GM23338 (cell line): ENCODE measurements around the gene MFAP4. TPM values are rescaled to one million over a fixed set of nuclear protein-coding genes. Genes with fewer than 3 reads are reported as not detected.
A peak's percentile ranks its signal among the peaks of the same experiment; 100 is the strongest.

Experiments
- ATAC-seq: fragments of 200-7000 bp; cut with Tn5 transposase; 3 replicates; pipeline ENCODE4 v1.9.1; 2020
- DNase-seq: peaks from one replicate; pipeline ENCODE4 v3.0.0-alpha.2; 2015; ENCODE audit warnings: low spot score
- H2AFZ ChIP-seq: fragments of 200-600 bp; sonication (generic); 2 replicates; pipeline ENCODE4 v1.8.0; 2016; ENCODE audit warnings: antibody characterized with exemption, mild to moderate bottlenecking, moderate library complexity
- H3F3A ChIP-seq: fragments of 200-600 bp; sonication (generic); replicated peaks from 2 replicates; pipeline ENCODE4 v1.8.0; 2017; ENCODE audit warnings: antibody characterized with exemption, mixed run types, low read depth
- H3K27ac ChIP-seq: fragments of 200-600 bp; sonication (generic); 2 replicates; pipeline ENCODE4 v1.6.1; 2016; ENCODE audit warnings: low read depth
- H3K27me3 ChIP-seq: fragments of 200-600 bp; sonication (generic); 2 replicates; pipeline ENCODE4 v1.8.0; 2016; ENCODE audit warnings: mild to moderate bottlenecking, mixed run types, moderate library complexity; ENCODE audit not compliant: insufficient read depth
- H3K36me3 ChIP-seq: fragments of 200-600 bp; sonication (generic); 2 replicates; pipeline ENCODE4 v1.8.0; 2016; ENCODE audit warnings: mild to moderate bottlenecking; ENCODE audit not compliant: insufficient read depth
- H3K4me1 ChIP-seq: fragments of 200-600 bp; sonication (generic); 2 replicates; pipeline ENCODE4 v1.8.0; 2016; ENCODE audit warnings: mild to moderate bottlenecking, moderate library complexity; ENCODE audit not compliant: insufficient read depth
- H3K4me2 ChIP-seq: fragments of 200-600 bp; sonication (generic); 2 replicates; pipeline ENCODE4 v1.7.1; 2017; ENCODE audit warnings: mixed run types
- H3K4me3 ChIP-seq: fragments of 200-600 bp; sonication (generic); 2 replicates; pipeline ENCODE4 v1.6.1; 2016; ENCODE audit warnings: mixed run types
- H3K79me2 ChIP-seq: fragments of 200-600 bp; sonication (generic); replicated peaks from 2 replicates; pipeline ENCODE4 v1.8.0; 2017; ENCODE audit warnings: mild to moderate bottlenecking; ENCODE audit not compliant: insufficient read depth
- H3K9me2 ChIP-seq: fragments of 200-600 bp; sonication (generic); 2 replicates; pipeline ENCODE4 v1.8.0; 2017; ENCODE audit not compliant: insufficient read depth
- H4K20me1 ChIP-seq: fragments of 200-600 bp; sonication (generic); replicated peaks from 2 replicates; pipeline ENCODE4 v1.8.0; 2017; ENCODE audit warnings: mild to moderate bottlenecking; ENCODE audit not compliant: insufficient read depth
- H3K27ac Mint-ChIP-seq: 2 replicates; pipeline ENCODE4 v1.8.0; 2020; ENCODE audit warnings: inconsistent platforms, mild to moderate bottlenecking, moderate library complexity, mixed read lengths
- H3K27me3 Mint-ChIP-seq: 3 replicates; pipeline ENCODE4 v1.8.0; 2022; ENCODE audit warnings: low read depth, mild to moderate bottlenecking, moderate library complexity, mixed read lengths, inconsistent platforms; ENCODE audit not compliant: insufficient read depth, poor library complexity
- H3K36me3 Mint-ChIP-seq: 3 replicates; pipeline ENCODE4 v1.8.0; 2021; ENCODE audit warnings: low read depth, mild to moderate bottlenecking, inconsistent platforms, moderate library complexity, mixed read lengths
- H3K4me1 Mint-ChIP-seq: 3 replicates; pipeline ENCODE4 v1.8.0; 2020; ENCODE audit warnings: mild to moderate bottlenecking, inconsistent platforms, mixed read lengths
- H3K4me3 Mint-ChIP-seq: 3 replicates; pipeline ENCODE4 v1.8.0; 2021; ENCODE audit warnings: moderate library complexity, mild to moderate bottlenecking, inconsistent platforms, mixed read lengths
- H3K9me3 Mint-ChIP-seq: 3 replicates; pipeline ENCODE4 v1.8.0; 2020; ENCODE audit warnings: moderate library complexity, mild to moderate bottlenecking, inconsistent platforms, mixed read lengths
- CREB1 ChIP-seq: fragments of 250-450 bp; sonication (Bioruptor Pico); IDR thresholded peaks from 2 replicates; pipeline ENCODE4 v1.5.0; 2020; ENCODE audit warnings: low read depth, mild to moderate bottlenecking, moderate library complexity
- EZH2 ChIP-seq: fragments of 200-600 bp; sonication (generic); IDR thresholded peaks from one replicate; pipeline ENCODE4 v1.8.0; 2017; ENCODE audit warnings: antibody characterized with exemption, mild to moderate bottlenecking, low read depth; ENCODE audit not compliant: unreplicated experiment
- EZH2phosphoT487 ChIP-seq: fragments of 200-600 bp; sonication (generic); IDR thresholded peaks from one replicate; pipeline ENCODE4 v1.8.1; 2018; ENCODE audit warnings: antibody characterized with exemption; ENCODE audit not compliant: unreplicated experiment
- JUNB ChIP-seq: IDR thresholded peaks from one replicate; pipeline ENCODE4 v1.6.1; 2016; ENCODE audit warnings: antibody characterized with exemption; ENCODE audit not compliant: unreplicated experiment
- NANOG ChIP-seq: IDR thresholded peaks from 2 replicates; pipeline ENCODE4 v1.6.1; 2016; ENCODE audit warnings: antibody characterized with exemption, borderline replicate concordance
- POLR2AphosphoS5 ChIP-seq: IDR thresholded peaks from 2 replicates; pipeline ENCODE4 v1.6.1; 2016; ENCODE audit warnings: antibody characterized with exemption, low read depth
- STAT1 ChIP-seq: IDR thresholded peaks from one replicate; pipeline ENCODE4 v1.6.1; 2016; ENCODE audit warnings: antibody characterized with exemption; ENCODE audit not compliant: unreplicated experiment
- ZNF114 ChIP-seq: fragments of 250-450 bp; sonication (Bioruptor Pico); IDR thresholded peaks from 2 replicates; pipeline ENCODE4 v1.5.0; 2020; ENCODE audit warnings: mild to moderate bottlenecking, moderate library complexity
- ZNF331 ChIP-seq: fragments of 250-450 bp; sonication (Bioruptor Pico); IDR thresholded peaks from 2 replicates; pipeline ENCODE4 v1.5.0; 2020; ENCODE audit warnings: low read depth, mild to moderate bottlenecking, moderate library complexity
- polyA plus RNA-seq: library from polyadenylated mRNA; unstranded; fragments of >200 nt; fragmentation: Nextera tagmentation; extraction: Ambion mirVana; gene quantifications from 2 replicates; pipeline ENCODE4 v1.2.1, GENCODE V29; 2016
- total RNA-seq: library from RNA; depleted of rRNA; stranded (reverse); fragments of >200 nt; shearing (Covaris generic); gene quantifications from 2 replicates; pipeline ENCODE4 v1.2.3, GENCODE V29; 2014
- TF ChIP-seq, protein P1 (sequence below): fragments of 250-450 bp; sonication (Bioruptor Pico); IDR thresholded peaks from 2 replicates; pipeline ENCODE4 v1.5.0; 2020; ENCODE audit warnings: mild to moderate bottlenecking, moderate library complexity
- TF ChIP-seq, protein P2 (sequence below): IDR thresholded peaks from one replicate; pipeline ENCODE4 v1.6.1; 2018; ENCODE audit warnings: antibody characterized with exemption; ENCODE audit not compliant: unreplicated experiment
- TF ChIP-seq, protein P3 (sequence below), 2 experiments: fragments of 200-600 bp in 1 of 2; sonication (generic) in 1 of 2; conservative IDR thresholded peaks; 2 replicates each; pipeline versions ENCODE4 v1.5.1 to v1.6.1; 2016 to 2017; ENCODE audit warnings: antibody characterized with exemption in 2 of 2, low read depth in 2 of 2, mild to moderate bottlenecking in 2 of 2, moderate library complexity in 1 of 2
- TF ChIP-seq, protein P4 (sequence below): IDR thresholded peaks from 2 replicates; pipeline ENCODE4 v1.6.1; 2016; ENCODE audit warnings: antibody characterized with exemption

The MFAP4 gene
- total and polyA plus RNA-seq, 2 experiments from 2014 or later, result 7.7 to 9.7 TPM

DNA sequence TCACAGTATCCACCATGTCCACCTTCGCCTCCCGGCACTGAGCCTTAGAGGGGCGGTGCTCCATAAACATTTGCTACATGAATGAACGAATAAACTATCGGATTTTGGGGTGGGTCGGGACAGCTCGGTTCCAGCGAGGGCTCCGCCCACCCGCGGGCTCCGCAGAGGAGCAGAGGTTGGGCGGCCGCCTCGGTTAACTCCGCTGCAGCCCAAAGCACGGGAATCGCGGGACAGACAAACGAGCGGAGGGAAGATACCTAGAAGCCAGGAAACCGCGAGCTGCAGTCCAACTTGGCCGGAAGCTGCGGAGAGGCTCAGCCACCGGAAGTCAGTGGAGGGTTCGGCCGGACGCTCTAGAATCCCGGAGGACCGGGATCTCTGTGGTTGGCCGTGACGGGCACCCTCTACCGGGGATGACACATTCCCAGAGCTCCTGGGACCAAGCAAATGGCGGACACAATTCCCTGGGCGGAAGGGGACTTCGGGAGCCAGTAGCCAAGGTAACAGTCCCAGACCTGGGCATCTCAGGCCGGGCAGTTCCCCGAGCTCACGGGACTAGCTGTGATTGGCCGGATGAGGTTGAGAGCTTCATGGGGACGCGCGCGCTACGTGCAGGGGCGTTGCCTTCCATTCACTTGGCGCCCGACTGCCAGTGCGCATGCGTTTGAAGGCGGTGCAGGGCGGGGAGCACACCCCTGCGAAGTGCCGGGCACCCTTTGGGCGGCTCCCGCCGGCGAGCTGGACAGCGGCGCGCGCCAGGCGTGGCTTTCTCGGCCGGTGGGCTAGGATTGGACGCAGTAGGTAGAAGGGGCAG lies 9.2 kb downstream of the MFAP4 start:
- no peaks in the 10 kb centered on the region for H3K9me2 ChIP-seq
- TF ChIP-seq, protein P1, sequence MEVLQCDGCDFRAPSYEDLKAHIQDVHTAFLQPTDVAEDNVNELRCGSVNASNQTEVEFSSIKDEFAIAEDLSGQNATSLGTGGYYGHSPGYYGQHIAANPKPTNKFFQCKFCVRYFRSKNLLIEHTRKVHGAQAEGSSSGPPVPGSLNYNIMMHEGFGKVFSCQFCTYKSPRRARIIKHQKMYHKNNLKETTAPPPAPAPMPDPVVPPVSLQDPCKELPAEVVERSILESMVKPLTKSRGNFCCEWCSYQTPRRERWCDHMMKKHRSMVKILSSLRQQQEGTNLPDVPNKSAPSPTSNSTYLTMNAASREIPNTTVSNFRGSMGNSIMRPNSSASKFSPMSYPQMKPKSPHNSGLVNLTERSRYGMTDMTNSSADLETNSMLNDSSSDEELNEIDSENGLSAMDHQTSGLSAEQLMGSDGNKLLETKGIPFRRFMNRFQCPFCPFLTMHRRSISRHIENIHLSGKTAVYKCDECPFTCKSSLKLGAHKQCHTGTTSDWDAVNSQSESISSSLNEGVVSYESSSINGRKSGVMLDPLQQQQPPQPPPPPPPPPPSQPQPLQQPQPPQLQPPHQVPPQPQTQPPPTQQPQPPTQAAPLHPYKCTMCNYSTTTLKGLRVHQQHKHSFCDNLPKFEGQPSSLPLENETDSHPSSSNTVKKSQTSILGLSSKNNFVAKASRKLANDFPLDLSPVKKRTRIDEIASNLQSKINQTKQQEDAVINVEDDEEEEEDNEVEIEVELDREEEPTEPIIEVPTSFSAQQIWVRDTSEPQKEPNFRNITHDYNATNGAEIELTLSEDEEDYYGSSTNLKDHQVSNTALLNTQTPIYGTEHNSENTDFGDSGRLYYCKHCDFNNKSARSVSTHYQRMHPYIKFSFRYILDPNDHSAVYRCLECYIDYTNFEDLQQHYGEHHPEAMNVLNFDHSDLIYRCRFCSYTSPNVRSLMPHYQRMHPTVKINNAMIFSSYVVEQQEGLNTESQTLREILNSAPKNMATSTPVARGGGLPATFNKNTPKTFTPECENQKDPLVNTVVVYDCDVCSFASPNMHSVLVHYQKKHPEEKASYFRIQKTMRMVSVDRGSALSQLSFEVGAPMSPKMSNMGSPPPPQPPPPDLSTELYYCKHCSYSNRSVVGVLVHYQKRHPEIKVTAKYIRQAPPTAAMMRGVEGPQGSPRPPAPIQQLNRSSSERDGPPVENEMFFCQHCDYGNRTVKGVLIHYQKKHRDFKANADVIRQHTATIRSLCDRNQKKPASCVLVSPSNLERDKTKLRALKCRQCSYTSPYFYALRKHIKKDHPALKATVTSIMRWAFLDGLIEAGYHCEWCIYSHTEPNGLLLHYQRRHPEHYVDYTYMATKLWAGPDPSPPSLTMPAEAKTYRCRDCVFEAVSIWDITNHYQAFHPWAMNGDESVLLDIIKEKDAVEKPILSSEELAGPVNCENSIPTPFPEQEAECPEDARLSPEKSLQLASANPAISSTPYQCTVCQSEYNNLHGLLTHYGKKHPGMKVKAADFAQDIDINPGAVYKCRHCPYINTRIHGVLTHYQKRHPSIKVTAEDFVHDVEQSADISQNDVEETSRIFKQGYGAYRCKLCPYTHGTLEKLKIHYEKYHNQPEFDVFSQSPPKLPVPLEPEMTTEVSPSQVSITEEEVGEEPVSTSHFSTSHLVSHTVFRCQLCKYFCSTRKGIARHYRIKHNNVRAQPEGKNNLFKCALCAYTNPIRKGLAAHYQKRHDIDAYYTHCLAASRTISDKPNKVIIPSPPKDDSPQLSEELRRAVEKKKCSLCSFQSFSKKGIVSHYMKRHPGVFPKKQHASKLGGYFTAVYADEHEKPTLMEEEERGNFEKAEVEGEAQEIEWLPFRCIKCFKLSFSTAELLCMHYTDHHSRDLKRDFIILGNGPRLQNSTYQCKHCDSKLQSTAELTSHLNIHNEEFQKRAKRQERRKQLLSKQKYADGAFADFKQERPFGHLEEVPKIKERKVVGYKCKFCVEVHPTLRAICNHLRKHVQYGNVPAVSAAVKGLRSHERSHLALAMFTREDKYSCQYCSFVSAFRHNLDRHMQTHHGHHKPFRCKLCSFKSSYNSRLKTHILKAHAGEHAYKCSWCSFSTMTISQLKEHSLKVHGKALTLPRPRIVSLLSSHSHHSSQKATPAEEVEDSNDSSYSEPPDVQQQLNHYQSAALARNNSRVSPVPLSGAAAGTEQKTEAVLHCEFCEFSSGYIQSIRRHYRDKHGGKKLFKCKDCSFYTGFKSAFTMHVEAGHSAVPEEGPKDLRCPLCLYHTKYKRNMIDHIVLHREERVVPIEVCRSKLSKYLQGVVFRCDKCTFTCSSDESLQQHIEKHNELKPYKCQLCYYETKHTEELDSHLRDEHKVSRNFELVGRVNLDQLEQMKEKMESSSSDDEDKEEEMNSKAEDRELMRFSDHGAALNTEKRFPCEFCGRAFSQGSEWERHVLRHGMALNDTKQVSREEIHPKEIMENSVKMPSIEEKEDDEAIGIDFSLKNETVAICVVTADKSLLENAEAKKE, result no peak
- TF ChIP-seq, protein P2, sequence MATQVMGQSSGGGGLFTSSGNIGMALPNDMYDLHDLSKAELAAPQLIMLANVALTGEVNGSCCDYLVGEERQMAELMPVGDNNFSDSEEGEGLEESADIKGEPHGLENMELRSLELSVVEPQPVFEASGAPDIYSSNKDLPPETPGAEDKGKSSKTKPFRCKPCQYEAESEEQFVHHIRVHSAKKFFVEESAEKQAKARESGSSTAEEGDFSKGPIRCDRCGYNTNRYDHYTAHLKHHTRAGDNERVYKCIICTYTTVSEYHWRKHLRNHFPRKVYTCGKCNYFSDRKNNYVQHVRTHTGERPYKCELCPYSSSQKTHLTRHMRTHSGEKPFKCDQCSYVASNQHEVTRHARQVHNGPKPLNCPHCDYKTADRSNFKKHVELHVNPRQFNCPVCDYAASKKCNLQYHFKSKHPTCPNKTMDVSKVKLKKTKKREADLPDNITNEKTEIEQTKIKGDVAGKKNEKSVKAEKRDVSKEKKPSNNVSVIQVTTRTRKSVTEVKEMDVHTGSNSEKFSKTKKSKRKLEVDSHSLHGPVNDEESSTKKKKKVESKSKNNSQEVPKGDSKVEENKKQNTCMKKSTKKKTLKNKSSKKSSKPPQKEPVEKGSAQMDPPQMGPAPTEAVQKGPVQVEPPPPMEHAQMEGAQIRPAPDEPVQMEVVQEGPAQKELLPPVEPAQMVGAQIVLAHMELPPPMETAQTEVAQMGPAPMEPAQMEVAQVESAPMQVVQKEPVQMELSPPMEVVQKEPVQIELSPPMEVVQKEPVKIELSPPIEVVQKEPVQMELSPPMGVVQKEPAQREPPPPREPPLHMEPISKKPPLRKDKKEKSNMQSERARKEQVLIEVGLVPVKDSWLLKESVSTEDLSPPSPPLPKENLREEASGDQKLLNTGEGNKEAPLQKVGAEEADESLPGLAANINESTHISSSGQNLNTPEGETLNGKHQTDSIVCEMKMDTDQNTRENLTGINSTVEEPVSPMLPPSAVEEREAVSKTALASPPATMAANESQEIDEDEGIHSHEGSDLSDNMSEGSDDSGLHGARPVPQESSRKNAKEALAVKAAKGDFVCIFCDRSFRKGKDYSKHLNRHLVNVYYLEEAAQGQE, result peak; percentile 73
- TF ChIP-seq CREB1 (CRISPR knock-in tag) (peak; percentile 24; the same call in 1 of the 2 replicates), STAT1 (no peak), ZNF331 (CRISPR knock-in tag) (no peak), EZH2phosphoT487 (no peak), POLR2AphosphoS5 (peak; percentile 83), EZH2 (no peak), ZNF114 (CRISPR knock-in tag) (no peak), NANOG (no peak), JUNB (no peak)
- TF ChIP-seq, protein P3, sequence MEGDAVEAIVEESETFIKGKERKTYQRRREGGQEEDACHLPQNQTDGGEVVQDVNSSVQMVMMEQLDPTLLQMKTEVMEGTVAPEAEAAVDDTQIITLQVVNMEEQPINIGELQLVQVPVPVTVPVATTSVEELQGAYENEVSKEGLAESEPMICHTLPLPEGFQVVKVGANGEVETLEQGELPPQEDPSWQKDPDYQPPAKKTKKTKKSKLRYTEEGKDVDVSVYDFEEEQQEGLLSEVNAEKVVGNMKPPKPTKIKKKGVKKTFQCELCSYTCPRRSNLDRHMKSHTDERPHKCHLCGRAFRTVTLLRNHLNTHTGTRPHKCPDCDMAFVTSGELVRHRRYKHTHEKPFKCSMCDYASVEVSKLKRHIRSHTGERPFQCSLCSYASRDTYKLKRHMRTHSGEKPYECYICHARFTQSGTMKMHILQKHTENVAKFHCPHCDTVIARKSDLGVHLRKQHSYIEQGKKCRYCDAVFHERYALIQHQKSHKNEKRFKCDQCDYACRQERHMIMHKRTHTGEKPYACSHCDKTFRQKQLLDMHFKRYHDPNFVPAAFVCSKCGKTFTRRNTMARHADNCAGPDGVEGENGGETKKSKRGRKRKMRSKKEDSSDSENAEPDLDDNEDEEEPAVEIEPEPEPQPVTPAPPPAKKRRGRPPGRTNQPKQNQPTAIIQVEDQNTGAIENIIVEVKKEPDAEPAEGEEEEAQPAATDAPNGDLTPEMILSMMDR (conservative IDR thresholded peaks at IDR 0.05; ENCODE audit: low read depth in 2 of 2), result no peak
- TF ChIP-seq, protein P4, sequence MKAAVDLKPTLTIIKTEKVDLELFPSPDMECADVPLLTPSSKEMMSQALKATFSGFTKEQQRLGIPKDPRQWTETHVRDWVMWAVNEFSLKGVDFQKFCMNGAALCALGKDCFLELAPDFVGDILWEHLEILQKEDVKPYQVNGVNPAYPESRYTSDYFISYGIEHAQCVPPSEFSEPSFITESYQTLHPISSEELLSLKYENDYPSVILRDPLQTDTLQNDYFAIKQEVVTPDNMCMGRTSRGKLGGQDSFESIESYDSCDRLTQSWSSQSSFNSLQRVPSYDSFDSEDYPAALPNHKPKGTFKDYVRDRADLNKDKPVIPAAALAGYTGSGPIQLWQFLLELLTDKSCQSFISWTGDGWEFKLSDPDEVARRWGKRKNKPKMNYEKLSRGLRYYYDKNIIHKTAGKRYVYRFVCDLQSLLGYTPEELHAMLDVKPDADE, result peak; percentile 55
- ATAC-seq (peak; percentile 93), DNase-seq (peak; percentile 99)
- Mint-ChIP-seq H3K9me3 (no peaks in the 10 kb centered on the region), H3K4me1 (peaks cover 16% of the 10 kb centered on the region), H3K27me3 (peaks cover 16% of the 10 kb centered on the region), H3K27ac (peak overlapping the region; percentile 99), H3K4me3 (peak overlapping the region; percentile 97), H3K36me3 (peaks cover 36% of the 10 kb centered on the region)
- peak overlapping the region; percentile 75 for H3K4me3 ChIP-seq
- peaks cover 9% of the 10 kb centered on the region for H3K4me1 ChIP-seq
- peak overlapping the region; percentile 90 for H3K4me2 ChIP-seq
- H3K36me3 ChIP-seq, result peaks cover 10% of the 10 kb centered on the region
- peaks cover 11% of the 10 kb centered on the region; the same call in 1 of the 2 replicates for H3F3A ChIP-seq
- H3K27ac ChIP-seq, result peak overlapping the region; percentile 98
- H2AFZ ChIP-seq, result peak overlapping the region; percentile 80
- H4K20me1 ChIP-seq, result peaks cover 13% of the 10 kb centered on the region
- peaks cover 36% of the 10 kb centered on the region for H3K79me2 ChIP-seq
- no peaks in the 10 kb centered on the region for H3K27me3 ChIP-seq
